Trophoblast cell (in vitro differentiated cells and primary cell): ENCODE measurements around the gene AMN1.
A peak's percentile ranks its signal among the peaks of the same experiment; 100 is the strongest.

Experiments
- DNase-seq, 2 donors: peaks; one replicate each; pipeline ENCODE4 v3.0.0-alpha.2; 2016
- H2AFZ ChIP-seq: 2 replicates; pipeline ENCODE4 v1.6.1; 2013; ENCODE audit warnings: low read length, moderate library complexity, mild to moderate bottlenecking; ENCODE audit not compliant: insufficient read depth, poor library complexity
- H2AK5ac ChIP-seq: 2 replicates; pipeline ENCODE4 v1.6.1; 2013; ENCODE audit warnings: mild to moderate bottlenecking, low read length
- H2BK120ac ChIP-seq: 2 replicates; pipeline ENCODE4 v1.6.1; 2013; ENCODE audit warnings: low read length, mild to moderate bottlenecking, moderate library complexity; ENCODE audit not compliant: insufficient read depth, poor library complexity
- H2BK12ac ChIP-seq: 2 replicates; pipeline ENCODE4 v1.6.1; 2013; ENCODE audit warnings: mild to moderate bottlenecking, low read length, moderate library complexity
- H2BK5ac ChIP-seq: 2 replicates; pipeline ENCODE4 v1.6.1; 2013; ENCODE audit warnings: low read length, low read depth, moderate library complexity, mild to moderate bottlenecking; ENCODE audit not compliant: poor library complexity
- H3K14ac ChIP-seq: 2 replicates; pipeline ENCODE4 v1.6.1; 2013; ENCODE audit warnings: mild to moderate bottlenecking, low read length
- H3K18ac ChIP-seq: 2 replicates; pipeline ENCODE4 v1.6.1; 2013; ENCODE audit warnings: mild to moderate bottlenecking, low read length
- H3K23ac ChIP-seq: 2 replicates; pipeline ENCODE4 v1.6.1; 2013; ENCODE audit warnings: low read length
- H3K27ac ChIP-seq: 2 replicates; pipeline ENCODE4 v1.5.1; 2013; ENCODE audit warnings: low read depth, mild to moderate bottlenecking, inconsistent platforms, low read length, moderate library complexity
- H3K27me3 ChIP-seq: 2 replicates; pipeline ENCODE4 v1.6.1; 2013; ENCODE audit warnings: inconsistent platforms, mild to moderate bottlenecking, low read length, moderate library complexity; ENCODE audit not compliant: insufficient read depth
- H3K36me3 ChIP-seq, 2 experiments: 1 replicate in 1 of 2; 2 replicates in 1 of 2; pipeline ENCODE4 v1.6.1; 2013; ENCODE audit warnings: low read length in 2 of 2, mild to moderate bottlenecking in 2 of 2, moderate library complexity in 1 of 2; ENCODE audit not compliant: insufficient read depth in 2 of 2, control insufficient read depth in 1 of 2
- H3K4ac ChIP-seq: 2 replicates; pipeline ENCODE4 v1.6.1; 2013; ENCODE audit warnings: low read depth, mild to moderate bottlenecking, low read length, moderate library complexity
- H3K4me1 ChIP-seq, 2 experiments: 1 replicate in 1 of 2; 2 replicates in 1 of 2; pipeline ENCODE4 v1.6.1; 2013; ENCODE audit warnings: low read length in 2 of 2, mild to moderate bottlenecking in 2 of 2, moderate library complexity in 1 of 2; ENCODE audit not compliant: insufficient read depth in 2 of 2, control insufficient read depth in 1 of 2
- H3K4me2 ChIP-seq: 2 replicates; pipeline ENCODE4 v1.6.1; 2013; ENCODE audit warnings: inconsistent platforms, mild to moderate bottlenecking, low read length, moderate library complexity
- H3K4me3 ChIP-seq: 2 replicates; pipeline ENCODE4 v1.5.1; 2013; ENCODE audit warnings: mild to moderate bottlenecking, low read depth, low read length, inconsistent platforms
- H3K79me1 ChIP-seq: one replicate; pipeline ENCODE4 v1.6.1; 2013; ENCODE audit warnings: low read length
- H3K79me2 ChIP-seq: 2 replicates; pipeline ENCODE4 v1.6.1; 2013; ENCODE audit warnings: low read length, mild to moderate bottlenecking; ENCODE audit not compliant: control insufficient read depth, insufficient read depth, poor library complexity
- H3K9ac ChIP-seq: 2 replicates; pipeline ENCODE4 v1.6.1; 2013; ENCODE audit warnings: mild to moderate bottlenecking, low read length
- H3K9me3 ChIP-seq: 2 replicates; pipeline ENCODE4 v1.6.1; 2013; ENCODE audit warnings: low read depth, mild to moderate bottlenecking, control low read depth, inconsistent platforms, low read length; ENCODE audit not compliant: insufficient read depth
- H4K12ac ChIP-seq: 2 replicates; pipeline ENCODE4 v1.6.1; 2013; ENCODE audit warnings: low read depth, mild to moderate bottlenecking, low read length, moderate library complexity
- H4K8ac ChIP-seq: 2 replicates; pipeline ENCODE4 v1.6.1; 2013; ENCODE audit warnings: low read depth, mild to moderate bottlenecking, low read length, moderate library complexity
- H4K91ac ChIP-seq: one replicate; pipeline ENCODE4 v1.6.1; 2013; ENCODE audit warnings: low read depth, mild to moderate bottlenecking, low read length, moderate library complexity
- WGBS: extraction: QIAGEN DNeasy Blood & Tissue Kit; methylation state at CpG from one replicate; pipeline ENCODE4 v1.1.7; 2013; ENCODE audit warnings: missing lambda C conversion rate; ENCODE audit not compliant: insufficient read length, insufficient coverage; ENCODE audit errors: extremely low coverage; 5-methylcytosine and 5-hydroxymethylcytosine counted together

Gene AMN1

DNA sequence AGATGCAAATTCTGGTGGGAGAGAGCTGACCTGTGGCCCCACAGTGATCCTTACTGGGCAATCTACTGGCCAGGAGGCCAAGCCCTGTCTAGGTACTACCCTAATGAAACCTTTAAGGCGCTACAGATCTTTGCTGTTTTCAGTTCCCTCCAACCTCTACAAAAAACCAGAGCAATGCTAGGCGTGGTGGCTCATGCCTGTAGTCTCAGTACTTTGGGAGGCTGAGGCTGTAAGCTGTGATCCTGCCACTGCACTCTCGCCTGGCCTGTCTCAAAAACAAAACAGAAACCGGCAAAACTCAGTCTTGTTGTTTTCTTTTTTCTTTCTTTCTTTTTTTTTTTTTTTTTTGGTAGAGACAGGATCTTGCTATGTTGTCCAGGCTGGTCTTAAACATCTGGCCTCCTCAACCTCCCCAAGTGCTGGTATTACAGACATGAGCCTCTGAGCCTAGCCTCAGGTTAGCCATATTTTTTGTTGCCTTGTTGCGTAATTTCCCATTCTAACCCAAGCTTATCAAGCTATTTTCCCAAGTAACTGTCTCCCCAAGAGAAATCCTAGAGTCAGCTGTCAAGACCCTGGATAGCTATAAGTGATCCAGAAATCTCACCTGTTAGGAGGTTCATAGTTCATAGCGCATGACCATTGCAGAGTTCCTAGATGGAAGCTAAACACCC, 66.5 kb downstream of the AMN1 start:
- H2BK5ac ChIP-seq = no peak overlapping the region
- H3K4me1 ChIP-seq = peaks cover 0 to 2% of the 10 kb centered on the region in 2 experiments

DNA sequence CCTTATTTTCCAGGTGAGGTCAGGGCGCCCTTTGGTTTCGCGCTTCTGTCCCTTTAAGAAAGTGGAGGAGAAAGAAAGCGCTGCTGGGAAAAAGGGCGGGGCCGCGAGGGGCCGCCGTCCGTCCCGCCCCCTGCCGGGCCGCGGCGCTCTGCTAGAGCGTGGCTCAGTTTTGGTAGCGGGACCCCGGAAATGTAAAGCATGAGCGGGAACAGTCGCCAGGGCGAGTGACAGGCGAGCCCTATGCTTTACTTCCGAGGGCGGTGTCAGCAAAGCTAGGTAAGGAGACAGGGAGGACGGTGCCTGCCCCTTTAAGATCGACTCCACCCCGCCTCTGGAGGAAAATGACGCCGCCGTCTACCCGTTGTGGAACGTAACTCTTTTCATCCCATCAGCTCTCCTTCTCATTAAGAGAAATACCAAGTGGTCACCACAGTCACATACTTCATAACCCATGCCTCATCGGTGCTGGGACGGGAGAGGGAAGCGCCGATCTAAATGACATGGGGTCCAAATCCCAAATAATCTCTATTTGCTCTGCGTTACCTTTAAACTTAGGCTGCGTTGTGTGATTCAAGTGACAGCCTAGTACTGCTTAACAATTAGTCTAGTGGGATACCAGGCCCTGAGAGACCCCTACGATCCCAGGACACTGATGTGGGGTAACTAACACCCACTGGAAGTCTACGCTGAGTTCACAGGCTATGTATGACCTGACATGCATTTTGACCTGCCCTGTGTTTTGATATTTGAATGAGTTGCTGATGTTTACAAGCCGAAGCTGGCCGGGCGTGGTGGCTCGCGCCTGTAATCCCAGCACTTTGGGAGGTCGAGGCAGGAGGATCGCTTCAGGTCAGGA, 69.5 kb downstream of the AMN1 start, which contains the start of gene ETFBKMT:
TSS of gene ETFBKMT (plus strand) at position 602 of the 856 bp plus-strand sequence. CDS start 2,266 bp downstream, outside the sequence.
- H3K36me3 ChIP-seq = no peaks in the 10 kb centered on the region
- H3K23ac ChIP-seq = no peak within 1 kb of the TSS
- H3K9ac ChIP-seq = peak within 1 kb of the TSS; percentile 83
- H3K4me2 ChIP-seq = peak within 1 kb of the TSS; percentile 84
- WGBS = no CpG with 5 or more reads among the region's 47 CpGs
- H3K4ac ChIP-seq = no peak within 1 kb of the TSS
- H3K27ac ChIP-seq = peak within 1 kb of the TSS; percentile 89
- H2BK120ac ChIP-seq = peak within 1 kb of the TSS; percentile 48
- peak within 1 kb of the TSS; percentile 91 for H4K8ac ChIP-seq
- H3K27me3 ChIP-seq = no peaks in the 10 kb centered on the region
- H4K91ac ChIP-seq = peak within 1 kb of the TSS; percentile 38
- no peak within 1 kb of the TSS for H2AK5ac ChIP-seq
- no peaks in the 10 kb centered on the region for H3K9me3 ChIP-seq
- H2AFZ ChIP-seq = peak within 1 kb of the TSS; percentile 38
- H4K12ac ChIP-seq = no peak within 1 kb of the TSS
- peak; percentile 92 to 93 for DNase-seq
- H3K4me1 ChIP-seq = peaks cover 5 to 10% of the 10 kb centered on the region in 2 experiments
- H3K14ac ChIP-seq = peak within 1 kb of the TSS; percentile 38
- peak within 1 kb of the TSS; percentile 82 for H2BK5ac ChIP-seq
- peaks cover 1% of the 10 kb centered on the region for H3K79me2 ChIP-seq
- H3K79me1 ChIP-seq = peaks cover 14% of the 10 kb centered on the region
- peak within 1 kb of the TSS; percentile 55 for H2BK12ac ChIP-seq
- peak within 1 kb of the TSS; percentile 79 for H3K4me3 ChIP-seq
- peak within 1 kb of the TSS; percentile 48 for H3K18ac ChIP-seq

More for the DNA sequence above, 66.5 kb downstream of the AMN1 start:
- WGBS = no CpG with 5 or more reads among the region's 6 CpGs
- Histone ChIP-seq H3K18ac (no peak overlapping the region), H4K8ac (no peak overlapping the region), H3K27ac (no peak overlapping the region), H2AFZ (no peak overlapping the region), H2AK5ac (no peak overlapping the region), H2BK120ac (no peak overlapping the region), H3K9ac (no peak overlapping the region), H3K79me1 (peaks cover 5% of the 10 kb centered on the region), H4K91ac (no peak overlapping the region), H3K4me2 (no peak overlapping the region), H2BK12ac (no peak overlapping the region), H4K12ac (no peak overlapping the region), H3K14ac (no peak overlapping the region), H3K9me3 (no peaks in the 10 kb centered on the region), H3K4ac (no peak overlapping the region), H3K27me3 (no peaks in the 10 kb centered on the region), H3K4me3 (no peak overlapping the region), H3K23ac (no peak overlapping the region), H3K36me3 (no peaks in the 10 kb centered on the region), H3K79me2 (peaks cover 1% of the 10 kb centered on the region)
- DNase-seq = peak; percentile 17 to 64

DNA sequence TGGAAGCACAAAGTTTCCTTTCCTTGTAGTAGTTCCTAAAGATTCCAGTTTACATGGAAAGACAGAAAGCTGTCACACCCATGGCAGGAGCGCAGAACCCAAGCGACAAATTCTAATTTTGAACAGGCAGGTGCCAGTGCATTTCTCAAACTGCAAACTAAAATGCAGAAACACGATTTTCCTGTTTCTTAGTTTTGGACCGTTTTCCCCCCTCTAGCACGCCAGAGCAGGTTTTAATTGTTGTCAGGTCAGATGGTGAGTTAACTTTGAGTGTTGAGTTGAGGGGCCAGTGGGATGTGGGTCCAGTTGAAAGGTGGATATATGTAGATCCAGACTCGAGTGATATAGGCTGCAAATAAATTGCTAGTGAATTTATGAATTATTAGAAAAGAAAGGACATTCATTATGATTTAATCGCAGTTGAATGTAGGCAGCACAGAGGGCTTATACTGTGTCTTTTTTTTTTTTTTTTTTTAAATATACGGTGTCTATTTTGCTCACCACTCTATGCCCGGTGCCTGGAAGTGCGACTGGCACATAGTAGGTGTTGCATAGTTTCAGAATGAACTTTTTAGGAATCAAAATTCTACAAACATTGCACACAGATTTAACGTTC, 70.2 kb downstream of the AMN1 start:
- peaks cover 1% of the 10 kb centered on the region for H3K79me2 ChIP-seq
- peak overlapping the region; percentile 89 for H3K27ac ChIP-seq
- peaks cover 5 to 10% of the 10 kb centered on the region in 2 experiments for H3K4me1 ChIP-seq
- no peak overlapping the region for H2BK12ac ChIP-seq
- WGBS = no CpG with 5 or more reads among the region's 11 CpGs
- H3K4me2 ChIP-seq = peak overlapping the region; percentile 84
- no peak overlapping the region for H3K18ac ChIP-seq
- H2AFZ ChIP-seq = peak overlapping the region; percentile 6
- H3K4me3 ChIP-seq = no peak overlapping the region
- H4K8ac ChIP-seq = peak overlapping the region; percentile 69
- H3K9me3 ChIP-seq = no peaks in the 10 kb centered on the region
- H3K79me1 ChIP-seq = peaks cover 14% of the 10 kb centered on the region
- H3K9ac ChIP-seq = no peak overlapping the region
- H2BK5ac ChIP-seq = no peak overlapping the region
- no peak overlapping the region for H3K4ac ChIP-seq
- DNase-seq = no peak
- no peaks in the 10 kb centered on the region for H3K36me3 ChIP-seq
- peak overlapping the region; percentile 15 for H2BK120ac ChIP-seq
- H2AK5ac ChIP-seq = no peak overlapping the region
- H4K91ac ChIP-seq = no peak overlapping the region
- H3K14ac ChIP-seq = no peak overlapping the region
- no peaks in the 10 kb centered on the region for H3K27me3 ChIP-seq
- H4K12ac ChIP-seq = no peak overlapping the region
- H3K23ac ChIP-seq = no peak overlapping the region

- no peak overlapping the region for H3K4ac ChIP-seq
- H4K12ac ChIP-seq = no peak overlapping the region
- WGBS = no CpG with 5 or more reads among the region's 1 CpG
Measured at GRCh38 chr12:31655792-31656191, 73.0 kb downstream of the AMN1 start.

More at GRCh38 chr12:31655792-31656191, 73.0 kb downstream of the AMN1 start:
- peaks cover 8 to 13% of the 10 kb centered on the region in 2 experiments for H3K4me1 ChIP-seq
- no peak for DNase-seq
- H3K36me3 ChIP-seq = no peaks in the 10 kb centered on the region
- peak overlapping the region; percentile 12 for H3K14ac ChIP-seq
- peak overlapping the region; percentile 27 for H4K8ac ChIP-seq
- no peaks in the 10 kb centered on the region for H3K27me3 ChIP-seq
- no peak overlapping the region for H3K4me2 ChIP-seq
- H2BK12ac ChIP-seq = peak overlapping the region; percentile 66
- H3K79me2 ChIP-seq = peaks cover 1% of the 10 kb centered on the region
- H3K9ac ChIP-seq = no peak overlapping the region
- peaks cover 18% of the 10 kb centered on the region for H3K79me1 ChIP-seq
- no peak overlapping the region for H3K18ac ChIP-seq
- peak overlapping the region; percentile 67 for H4K91ac ChIP-seq
- no peak overlapping the region for H3K23ac ChIP-seq
- no peak overlapping the region for H2AFZ ChIP-seq
- no peak overlapping the region for H3K4me3 ChIP-seq
- no peaks in the 10 kb centered on the region for H3K9me3 ChIP-seq
- peak overlapping the region; percentile 79 for H3K27ac ChIP-seq
- H2BK120ac ChIP-seq = peak overlapping the region; percentile 55
- peak overlapping the region; percentile 79 for H2BK5ac ChIP-seq
- no peak overlapping the region for H2AK5ac ChIP-seq
